Thyroid gland (tissue), 4 donors: ENCODE results near the gene OLFM2. TPM values are rescaled to one million over a fixed set of nuclear protein-coding genes. Genes with fewer than 3 reads are reported as not detected.
A peak's percentile ranks its signal among the peaks of the same experiment; 100 is the strongest.

Source experiments
- DNase-seq, 2 donors: peaks; one replicate each; pipeline ENCODE4 v3.0.0-alpha.2; 2019
- H3K27ac ChIP-seq, 3 donors: fragments of 200-600 bp; sonication (generic); 1 replicate in 2 of 3; 2 replicates in 1 of 3; pipeline ENCODE4 v1.5.1; 2016 to 2019; ENCODE audit warnings: mild to moderate bottlenecking in 1 of 3, moderate library complexity in 1 of 3
- H3K27me3 ChIP-seq: fragments of 200-600 bp; sonication (generic); one replicate; pipeline ENCODE4 v1.5.1; 2019
- H3K36me3 ChIP-seq, 2 donors: fragments of 200-600 bp; sonication (generic); one replicate each; pipeline ENCODE4 v1.5.1; 2016 to 2019
- H3K4me1 ChIP-seq, 2 donors: fragments of 200-600 bp; sonication (generic); one replicate each; pipeline ENCODE4 v1.5.1; 2017 to 2019
- H3K4me3 ChIP-seq, 3 donors: fragments of 200-600 bp; sonication (generic); replicated peaks in 1 of 3; 1 replicate in 2 of 3; 2 replicates in 1 of 3; pipeline ENCODE4 v1.5.1; 2016; ENCODE audit warnings: mild to moderate bottlenecking in 1 of 3
- H3K9me3 ChIP-seq: fragments of 200-600 bp; sonication (generic); one replicate; pipeline ENCODE4 v1.5.1; 2017
- POLR2A ChIP-seq, 2 donors: fragments of 450-650 bp; IDR thresholded peaks; one replicate each; pipeline ENCODE4 v1.6.1; 2017; ENCODE audit warnings: antibody characterized with exemption in 2 of 2, mild to moderate bottlenecking in 2 of 2, moderate library complexity in 1 of 2
- WGBS, 2 donors: methylation state at CpG; one replicate each; pipeline ENCODE4 v1.1.5; 2017; 5-methylcytosine and 5-hydroxymethylcytosine counted together
- intact Hi-C: fragments of 100-400 bp; cut with DNase I; formaldehyde crosslinking; loops from one replicate; pipeline ENCODE4 v1.15.1; 2023
- total RNA-seq, 4 donors: library from RNA; depleted of rRNA; stranded (reverse); fragments of >200 nt; gene quantifications; one replicate each; pipeline ENCODE4 v1.2.3, GENCODE V29; 2016
- TF ChIP-seq, protein P1 (sequence below), 6 experiments: fragments of 200-600 bp in 3 of 6; fragments of 450-650 bp in 3 of 6; sonication (generic) in 3 of 6; IDR thresholded peaks; one replicate each; pipeline ENCODE4 v1.5.1; 2016 to 2019; ENCODE audit warnings: antibody characterized with exemption in 6 of 6, mild to moderate bottlenecking in 2 of 6, inconsistent platforms in 1 of 6, moderate library complexity in 1 of 6

Gene OLFM2
- total RNA-seq, 4 donors from 2014 or later, result 19.5 to 42.7 (median 37.8) TPM

GRCh38 chr19:9937001-9937411, 691 bp upstream of the OLFM2 start:
- H3K4me1 ChIP-seq, result peaks cover 18 to 31% of the 10 kb centered on the region in 2 donors
- intact Hi-C loops, result loop anchor here (10.0 kb wide), 2 partner anchors 318 to 458 kb away; partner anchors contain the start of gene MRPL4
- TF ChIP-seq POLR2A (IDR thresholded peaks at IDR 0.05), result no peak
- TF ChIP-seq, protein P1, sequence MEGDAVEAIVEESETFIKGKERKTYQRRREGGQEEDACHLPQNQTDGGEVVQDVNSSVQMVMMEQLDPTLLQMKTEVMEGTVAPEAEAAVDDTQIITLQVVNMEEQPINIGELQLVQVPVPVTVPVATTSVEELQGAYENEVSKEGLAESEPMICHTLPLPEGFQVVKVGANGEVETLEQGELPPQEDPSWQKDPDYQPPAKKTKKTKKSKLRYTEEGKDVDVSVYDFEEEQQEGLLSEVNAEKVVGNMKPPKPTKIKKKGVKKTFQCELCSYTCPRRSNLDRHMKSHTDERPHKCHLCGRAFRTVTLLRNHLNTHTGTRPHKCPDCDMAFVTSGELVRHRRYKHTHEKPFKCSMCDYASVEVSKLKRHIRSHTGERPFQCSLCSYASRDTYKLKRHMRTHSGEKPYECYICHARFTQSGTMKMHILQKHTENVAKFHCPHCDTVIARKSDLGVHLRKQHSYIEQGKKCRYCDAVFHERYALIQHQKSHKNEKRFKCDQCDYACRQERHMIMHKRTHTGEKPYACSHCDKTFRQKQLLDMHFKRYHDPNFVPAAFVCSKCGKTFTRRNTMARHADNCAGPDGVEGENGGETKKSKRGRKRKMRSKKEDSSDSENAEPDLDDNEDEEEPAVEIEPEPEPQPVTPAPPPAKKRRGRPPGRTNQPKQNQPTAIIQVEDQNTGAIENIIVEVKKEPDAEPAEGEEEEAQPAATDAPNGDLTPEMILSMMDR (IDR thresholded peaks at IDR 0.05), result no peak
- H3K36me3 ChIP-seq, result no peaks in the 10 kb centered on the region
- no peaks in the 10 kb centered on the region for H3K27me3 ChIP-seq
- H3K9me3 ChIP-seq, result no peaks in the 10 kb centered on the region
- WGBS, 2 donors, result 8 to 17% methylated on average over 16 to 20 of the region's 20 CpGs
- no peak for DNase-seq
- no peak overlapping the region for H3K27ac ChIP-seq
- H3K4me3 ChIP-seq, result no peak overlapping the region

GRCh38 chr19:9935506-9936325, 599 bp downstream of the OLFM2 start:
- Histone ChIP-seq H3K27me3 (no peaks in the 10 kb centered on the region), H3K4me3 (peak overlapping the region; percentile 1 to 29 (median 17)), H3K27ac (no peak overlapping the region), H3K36me3 (no peaks in the 10 kb centered on the region), H3K4me1 (peaks cover 18 to 36% of the 10 kb centered on the region in 2 donors), H3K9me3 (no peaks in the 10 kb centered on the region)
- TF ChIP-seq, protein P1 (IDR thresholded peaks at IDR 0.05), result no peak
- TF ChIP-seq POLR2A (IDR thresholded peaks at IDR 0.05), result no peak
- WGBS, 2 donors, result 0 to 6% methylated on average over 20 to 25 of the region's 44 CpGs
- intact Hi-C loops, result loop anchor here (10.0 kb wide), 2 partner anchors 319 to 459 kb away; partner anchors contain the start of gene MRPL4
- peak; percentile 25 to 42 for DNase-seq

DNA sequence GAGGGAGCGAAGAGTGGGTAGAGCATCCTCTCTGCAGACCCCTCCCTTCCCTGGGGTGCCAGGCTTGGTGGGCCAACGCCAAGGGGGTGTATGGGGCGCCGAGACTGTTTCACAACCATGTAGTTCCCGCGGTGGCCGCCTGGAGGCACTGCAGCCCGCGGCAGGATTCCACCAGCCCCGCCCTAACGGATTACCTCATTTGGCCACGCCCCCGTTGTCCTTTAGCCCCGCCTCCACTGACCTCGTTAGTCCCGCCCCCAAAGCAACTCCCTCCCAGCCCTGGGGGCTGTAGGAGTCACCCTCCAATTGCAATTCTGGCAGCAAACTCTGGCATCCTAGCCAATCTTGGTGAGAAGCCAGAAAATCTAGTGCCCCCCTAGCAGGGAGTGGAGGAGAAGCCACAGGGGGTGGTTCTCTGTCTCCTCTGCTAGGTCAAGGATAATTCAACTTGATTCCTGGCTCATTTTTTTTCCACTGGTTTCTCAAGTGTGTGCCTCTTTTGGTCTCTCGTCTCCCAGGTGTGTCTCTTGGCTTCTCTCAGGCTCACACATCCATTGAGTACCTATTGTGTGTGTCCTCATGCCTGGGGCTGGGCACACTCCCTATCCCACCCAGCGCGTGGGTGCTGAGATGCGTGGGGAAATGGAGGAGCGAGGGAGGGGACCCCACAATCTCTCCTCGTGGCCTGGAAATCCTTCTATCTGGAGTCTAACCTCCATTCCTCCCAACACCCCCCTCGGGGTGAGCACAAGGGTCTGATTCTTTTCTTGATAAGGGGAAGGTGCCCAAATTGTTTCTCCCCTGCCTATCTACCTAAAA, 2.0 kb downstream of the OLFM2 start:
- peaks cover 18 to 37% of the 10 kb centered on the region in 2 donors for H3K4me1 ChIP-seq
- no peaks in the 10 kb centered on the region for H3K36me3 ChIP-seq
- no peak overlapping the region for H3K4me3 ChIP-seq
- TF ChIP-seq, protein P1 (IDR thresholded peaks at IDR 0.05), result peak; percentile 73 to 95 (median 86)
- no peak for TF ChIP-seq POLR2A (IDR thresholded peaks at IDR 0.05)
- H3K27me3 ChIP-seq, result no peaks in the 10 kb centered on the region
- peak; percentile 84 to 87 for DNase-seq
- WGBS, 2 donors, result 11 to 12% methylated on average over 17 to 23 of the region's 23 CpGs
- intact Hi-C loops, result loop anchor here (5.0 to 10.0 kb wide), 3 partner anchors 68 to 460 kb away; partner anchors contain the start of gene MRPL4
- H3K27ac ChIP-seq, result peak overlapping the region in 2 of 3 donors; percentile 26 to 50
- H3K9me3 ChIP-seq, result no peaks in the 10 kb centered on the region

DNA sequence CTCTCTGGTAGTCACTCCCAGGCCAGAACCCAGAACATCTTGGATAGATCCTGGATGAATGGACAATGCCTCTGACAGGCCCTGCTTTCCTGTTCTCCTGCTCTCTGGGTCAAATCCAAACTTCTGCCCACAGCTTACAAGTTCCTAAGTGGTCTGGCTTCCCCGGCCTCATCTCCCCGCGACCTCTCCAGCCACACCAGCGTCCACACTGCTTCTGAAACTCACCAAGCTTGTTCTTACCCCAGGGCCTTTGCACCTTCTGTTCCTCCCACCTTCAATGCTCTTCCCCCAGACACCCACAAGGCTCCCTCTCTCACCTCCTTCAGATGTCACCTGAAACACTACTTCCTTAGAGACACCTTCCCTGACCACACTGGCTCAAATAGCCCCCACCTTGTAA, 3.5 kb downstream of the OLFM2 start:
- no peak for DNase-seq
- H3K9me3 ChIP-seq, result no peaks in the 10 kb centered on the region
- peaks cover 18 to 37% of the 10 kb centered on the region in 2 donors for H3K4me1 ChIP-seq
- H3K27ac ChIP-seq, result no peak overlapping the region
- no peaks in the 10 kb centered on the region for H3K36me3 ChIP-seq
- H3K4me3 ChIP-seq, result no peak overlapping the region
- intact Hi-C loops, result loop anchor here (5.0 to 10.0 kb wide), 3 partner anchors 69 to 462 kb away; partner anchors contain the start of gene MRPL4
- no peaks in the 10 kb centered on the region for H3K27me3 ChIP-seq
- TF ChIP-seq POLR2A (IDR thresholded peaks at IDR 0.05), result no peak
- TF ChIP-seq, protein P1 (IDR thresholded peaks at IDR 0.05), result no peak
- WGBS, 2 donors, result 75 to 88% methylated on average over 4 of the region's 4 CpGs
